HG02852 (cell line): ENCODE results near the gene MRPL38.
"Not testable (repeated sequence)": the region's sequence is repeated elsewhere in the genome, so short reads cannot be mapped to it uniquely, and the experiment has no call there.

ENCODE experiments used
- ATAC-seq: cut with Tn5 transposase; IDR thresholded peaks from one replicate; pipeline ENCODE4 v1.9.1; 2021; ENCODE audit warnings: mild to moderate bottlenecking, moderate library complexity; ENCODE audit not compliant: unreplicated experiment

Gene MRPL38

DNA sequence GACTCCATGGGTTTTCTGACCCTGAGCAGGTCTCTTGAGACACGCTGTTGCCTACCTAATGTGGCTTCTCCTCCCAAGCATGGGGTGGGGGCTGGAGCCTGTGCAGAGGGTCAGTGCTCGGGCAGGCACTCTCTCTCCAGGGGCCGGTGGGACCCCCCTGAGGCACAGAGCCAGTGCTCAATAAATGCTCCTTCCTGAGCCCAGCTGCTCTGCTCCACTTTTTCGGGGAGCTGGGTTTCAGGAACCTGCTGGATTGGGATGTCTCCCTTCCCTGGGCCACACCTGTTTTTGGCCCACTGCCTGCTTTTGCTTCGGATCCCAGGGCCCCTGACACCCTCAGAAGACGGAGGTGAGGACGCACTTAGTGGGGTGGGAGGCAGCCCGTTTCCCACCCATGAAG lies 6.6 kb downstream of the MRPL38 start:
- ATAC-seq = no peak

DNA sequence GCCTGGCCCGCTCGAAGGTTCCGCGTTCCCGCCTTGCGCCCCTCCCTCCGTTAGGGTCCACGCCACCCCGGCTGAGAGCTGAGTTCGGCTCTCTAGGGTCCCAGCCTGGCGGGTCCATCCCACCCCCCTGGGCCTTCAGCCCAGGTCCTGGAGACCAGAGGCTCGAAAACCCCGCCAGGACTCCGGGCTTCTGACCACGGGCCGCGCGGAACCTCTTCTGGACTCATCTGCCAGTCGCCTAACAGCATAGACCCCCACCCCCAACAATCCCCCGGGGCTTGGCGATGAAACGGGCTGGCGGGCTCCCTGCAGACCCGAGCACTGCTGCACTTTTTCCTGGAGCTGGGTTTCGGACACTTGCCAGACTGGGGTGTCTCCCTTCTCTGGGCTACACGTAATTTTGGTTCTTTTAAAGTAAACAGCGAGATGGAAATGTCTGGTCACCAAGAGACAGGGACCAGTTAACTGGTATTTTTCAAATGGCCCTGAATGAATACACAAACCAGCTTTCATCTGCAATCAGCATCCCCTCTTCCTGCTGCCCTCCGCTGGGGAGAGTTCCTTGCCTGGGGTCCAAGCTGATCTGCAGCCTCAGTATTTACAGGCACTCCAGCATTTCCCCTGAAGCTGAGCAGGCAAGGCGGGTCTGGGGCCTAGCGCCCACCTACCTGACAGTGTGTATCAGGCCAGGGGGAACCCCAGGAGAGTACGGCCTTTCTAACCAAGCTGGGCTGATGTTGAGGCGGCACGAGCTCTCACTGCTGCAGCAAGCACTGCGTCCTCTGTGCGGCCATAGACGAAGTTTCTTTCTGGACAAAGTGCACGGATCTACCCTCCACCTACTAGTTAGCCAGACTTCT lies 7.3 kb downstream of the MRPL38 start:
- ATAC-seq = no peak

DNA sequence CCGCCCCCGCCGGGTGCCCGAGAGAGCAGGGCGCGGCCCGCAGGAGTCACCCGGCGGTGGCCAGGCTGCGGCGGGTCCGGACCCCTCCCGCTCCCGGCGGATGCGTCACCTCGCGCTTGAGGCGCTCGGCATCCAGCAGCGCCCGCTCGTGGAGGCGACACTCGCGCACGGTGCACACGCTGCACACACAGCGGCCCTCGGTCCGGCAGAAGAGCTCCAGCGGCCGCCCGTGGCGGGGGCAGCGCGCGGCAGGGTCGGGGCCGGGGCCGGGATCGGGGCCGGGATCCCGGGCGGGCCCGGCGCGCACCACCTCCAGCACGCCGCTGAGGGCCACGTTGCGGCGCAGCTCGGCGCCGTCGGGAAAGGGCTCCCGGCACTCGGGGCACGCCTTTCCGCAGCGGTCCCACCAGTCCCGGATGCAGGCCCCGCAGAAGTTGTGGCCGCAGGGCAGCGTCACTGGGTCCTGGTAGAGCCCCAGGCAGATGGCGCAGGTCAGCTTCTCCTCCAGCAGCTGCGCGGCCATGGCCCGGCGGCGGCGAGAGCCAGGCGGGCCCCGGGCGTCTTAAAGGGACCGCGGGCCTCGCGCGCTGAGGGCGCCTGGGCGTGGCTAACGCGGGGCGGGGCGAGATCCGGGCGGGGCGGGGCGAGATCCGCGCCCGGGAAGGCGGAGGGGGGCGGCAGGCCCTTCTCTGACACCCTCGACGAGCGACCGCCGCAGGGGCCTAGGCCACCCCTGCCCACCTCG lies 8.1 kb downstream of the MRPL38 start, which contains the start of gene TRIM65:
TRIM65 (minus strand) TSS at position 537 of the 745 bp plus-strand sequence; CDS start at position 523, 14 bp downstream.
- peak; percentile 73 for ATAC-seq

DNA sequence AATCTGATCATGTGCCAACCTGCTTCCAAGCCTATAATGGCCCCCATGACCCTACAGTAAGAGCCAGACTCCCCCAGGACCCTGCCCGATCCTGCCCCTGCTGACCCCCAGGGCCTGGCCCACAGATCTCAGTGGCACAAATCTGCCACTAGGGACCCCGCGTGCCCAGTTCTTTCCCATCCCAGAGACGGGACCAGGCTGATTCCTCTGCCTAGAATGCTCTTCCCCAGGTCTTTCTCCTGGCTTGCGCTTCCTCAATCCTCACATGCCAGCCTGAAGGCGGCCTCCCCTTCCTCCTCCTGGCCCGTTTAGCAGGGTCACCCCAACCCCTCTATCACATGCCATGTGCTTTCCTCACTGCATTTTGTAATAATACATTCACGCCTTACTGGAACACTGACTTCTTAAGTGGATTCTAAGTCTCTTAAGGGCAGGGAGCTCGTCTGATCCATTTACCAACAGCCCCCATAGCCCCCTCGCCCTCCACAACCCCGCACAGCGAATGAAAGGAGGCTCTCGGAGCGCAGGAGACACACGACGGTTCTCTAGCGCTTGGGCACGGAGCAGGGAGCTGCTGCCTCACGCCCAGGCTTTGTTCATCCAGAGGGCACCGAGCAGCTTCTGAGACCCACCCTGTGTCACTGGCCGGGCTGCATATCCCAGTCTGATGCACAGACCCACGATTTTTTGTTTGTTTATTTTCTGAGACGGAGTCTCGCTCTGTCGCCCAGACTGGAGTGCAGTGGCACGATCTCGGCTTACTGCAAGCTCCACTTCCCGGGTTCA lies 9.1 kb downstream of the MRPL38 start:
- ATAC-seq = no peak

DNA sequence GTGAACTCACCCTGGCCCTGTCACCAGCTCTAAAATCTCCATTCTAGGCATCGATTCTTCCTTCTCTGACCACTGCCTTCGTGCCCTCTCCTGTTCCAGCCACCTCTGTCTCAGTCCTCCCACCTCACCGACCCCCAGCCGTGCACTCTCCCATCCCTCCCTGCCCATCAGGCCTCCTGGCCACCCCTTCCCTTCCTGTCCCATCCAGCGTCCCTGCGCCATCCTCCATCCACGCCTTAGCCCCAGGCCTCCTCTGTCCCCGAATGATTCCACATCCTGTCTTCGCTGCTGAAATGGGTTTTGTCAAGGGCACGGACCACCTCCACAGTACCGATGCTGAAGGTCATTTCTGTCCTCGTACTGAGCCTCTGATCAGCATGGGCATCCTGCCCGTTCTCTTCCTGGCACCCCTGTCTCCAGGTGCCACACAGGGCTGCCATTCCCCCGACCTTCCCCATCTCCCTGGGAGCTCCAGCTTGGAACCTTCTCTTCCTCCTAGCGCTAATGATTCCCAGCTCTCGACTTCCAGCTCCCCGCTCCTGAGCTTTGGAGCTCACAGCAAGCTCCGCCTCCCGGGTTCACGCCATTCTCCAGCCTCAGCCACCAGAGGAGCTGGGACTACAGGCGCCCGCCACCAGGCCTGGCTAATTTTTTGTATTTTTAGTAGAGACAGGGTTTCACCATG lies 10.5 kb downstream of the MRPL38 start:
- ATAC-seq = no peak

DNA sequence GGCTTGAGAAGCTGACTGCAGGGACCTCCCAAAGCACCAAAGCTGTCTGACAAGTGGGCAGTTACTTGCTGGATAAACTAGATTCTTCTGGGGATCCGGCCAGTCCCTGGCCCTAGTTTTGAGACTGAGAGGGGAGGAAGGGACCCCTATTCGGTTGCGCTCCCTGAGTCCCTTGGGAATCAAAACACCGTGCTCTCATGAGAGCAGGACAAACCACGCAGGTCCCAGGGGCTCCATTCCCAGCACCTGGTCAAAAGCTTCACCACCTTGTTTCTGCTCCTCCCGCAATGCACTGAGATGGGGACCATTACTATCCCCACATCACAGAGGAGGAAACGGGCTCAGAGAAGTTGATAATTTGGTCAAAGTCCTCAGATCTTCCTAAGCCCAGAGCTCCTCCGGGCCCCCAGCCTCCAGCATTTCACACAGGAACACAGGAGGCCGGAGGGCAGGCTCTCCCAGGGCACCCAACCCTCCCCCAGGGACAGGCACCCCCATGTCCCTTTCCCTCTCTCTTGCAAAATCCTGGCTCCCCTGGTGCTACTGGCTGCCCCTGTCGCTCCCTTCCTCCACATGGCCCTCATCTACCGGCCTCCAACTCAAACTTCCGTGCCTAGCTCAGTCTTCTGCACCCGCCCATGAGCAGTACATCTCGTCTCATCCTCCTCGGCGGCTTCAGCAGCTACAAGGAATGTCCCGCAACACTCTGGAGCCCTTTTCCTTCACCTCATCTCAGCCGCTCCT lies 11.2 kb downstream of the MRPL38 start:
- ATAC-seq = no peak

DNA sequence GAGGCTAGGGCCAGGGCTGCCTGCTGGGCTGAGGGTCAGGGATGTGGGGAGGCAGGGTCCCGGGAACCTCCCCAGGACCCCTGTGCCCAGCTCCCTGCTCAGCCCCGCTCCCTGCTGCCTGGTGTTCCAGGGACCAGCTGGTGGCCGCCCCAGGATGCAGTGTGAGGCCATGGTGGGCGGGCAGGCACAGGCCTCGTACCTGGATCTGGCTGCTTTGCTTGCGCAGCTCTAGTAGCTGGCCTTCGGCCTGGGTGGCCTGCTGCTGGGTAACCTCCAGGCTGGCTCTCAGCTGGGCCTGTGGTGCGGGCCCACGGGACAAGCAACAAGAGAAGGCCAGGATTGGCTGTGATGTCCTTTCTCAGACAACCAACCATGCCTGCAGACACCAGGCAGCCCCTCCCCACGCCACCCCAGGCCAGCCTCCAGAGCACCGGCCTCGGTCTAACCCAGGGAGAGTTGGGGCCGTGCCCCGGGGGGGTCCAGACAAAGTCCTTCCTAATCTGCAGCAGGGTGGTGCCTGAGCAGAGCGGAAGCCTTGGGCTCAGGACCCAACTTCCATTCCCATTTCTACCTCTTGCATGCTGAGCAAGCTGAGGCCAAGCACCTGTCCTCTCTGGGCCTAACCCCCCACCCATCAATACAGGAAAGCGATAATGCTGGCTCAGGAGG lies 12.0 kb downstream of the MRPL38 start:
- ATAC-seq = no peak

DNA sequence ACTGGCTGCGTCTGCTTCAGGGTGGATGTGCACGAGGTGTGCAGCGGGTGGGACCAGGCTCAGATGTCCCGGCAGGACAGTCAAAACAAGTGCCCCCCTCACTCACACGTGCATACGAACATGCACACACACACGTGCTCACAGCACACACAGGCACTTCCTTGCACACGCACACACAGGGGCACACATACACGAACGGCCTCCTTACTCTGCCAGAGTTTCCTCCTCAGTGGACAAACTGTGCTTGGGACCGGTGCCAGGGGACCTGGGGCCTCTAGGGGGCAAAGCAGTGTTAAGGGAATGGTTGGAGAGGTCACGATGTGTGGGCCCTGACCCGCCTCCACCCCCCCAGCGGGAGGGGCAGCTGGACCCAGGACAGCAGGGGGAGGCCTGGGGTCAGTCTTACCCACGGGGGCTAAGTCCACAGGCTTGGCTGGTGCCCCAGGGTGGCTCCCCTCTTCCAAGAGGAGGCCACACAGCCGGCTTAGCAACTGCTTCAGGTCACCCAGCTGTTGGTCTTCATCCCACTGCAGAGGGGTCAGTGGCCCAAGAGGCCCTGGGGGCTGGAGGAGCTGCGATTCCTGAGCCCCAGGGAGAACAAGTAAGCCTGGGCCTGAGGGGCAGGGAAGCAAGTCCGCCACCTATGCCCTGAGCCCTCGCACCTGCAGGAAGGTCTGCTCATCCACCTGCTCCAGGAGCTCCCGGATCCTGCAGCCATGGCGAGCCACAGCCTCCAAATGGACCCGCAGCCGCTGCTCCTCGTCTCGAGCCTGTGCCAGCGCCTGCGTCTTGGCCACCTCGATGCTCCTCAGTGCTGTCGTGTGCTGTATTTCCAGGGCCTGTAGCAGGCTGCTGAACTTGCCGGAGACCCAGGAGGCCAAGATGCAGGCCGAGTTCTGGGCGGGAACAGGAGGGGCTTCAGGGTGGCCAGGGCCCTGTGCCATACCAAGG lies 12.8 kb downstream of the MRPL38 start:
- no peak for ATAC-seq

DNA sequence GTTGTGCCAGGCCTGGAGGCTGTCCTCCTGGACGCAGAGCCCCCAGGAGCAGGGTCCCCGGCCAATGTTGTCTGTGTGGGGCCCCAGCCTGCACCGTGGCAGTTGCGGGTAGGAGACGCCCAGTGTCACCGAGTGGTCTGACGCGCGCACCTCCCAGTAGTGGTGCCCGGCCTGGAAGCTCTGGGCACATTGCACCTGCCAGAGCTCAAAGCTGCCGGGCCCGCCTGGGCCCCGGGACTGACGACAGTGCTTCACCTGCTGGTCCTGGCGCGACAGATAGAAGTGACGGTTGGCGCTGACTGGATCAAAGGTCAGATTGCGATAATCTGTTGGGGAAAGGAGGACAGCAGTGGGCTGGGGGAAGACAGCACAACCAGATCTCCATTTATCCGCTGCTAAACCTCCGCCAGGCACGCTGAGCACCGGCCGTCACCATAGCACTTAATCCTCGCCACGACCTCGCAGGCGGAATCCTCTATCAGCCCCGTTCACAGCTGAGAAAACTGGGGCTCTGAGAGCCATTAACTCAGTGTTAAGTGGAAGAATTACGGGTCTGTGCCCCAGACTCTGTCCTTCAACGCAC lies 13.6 kb downstream of the MRPL38 start:
- no peak for ATAC-seq

DNA sequence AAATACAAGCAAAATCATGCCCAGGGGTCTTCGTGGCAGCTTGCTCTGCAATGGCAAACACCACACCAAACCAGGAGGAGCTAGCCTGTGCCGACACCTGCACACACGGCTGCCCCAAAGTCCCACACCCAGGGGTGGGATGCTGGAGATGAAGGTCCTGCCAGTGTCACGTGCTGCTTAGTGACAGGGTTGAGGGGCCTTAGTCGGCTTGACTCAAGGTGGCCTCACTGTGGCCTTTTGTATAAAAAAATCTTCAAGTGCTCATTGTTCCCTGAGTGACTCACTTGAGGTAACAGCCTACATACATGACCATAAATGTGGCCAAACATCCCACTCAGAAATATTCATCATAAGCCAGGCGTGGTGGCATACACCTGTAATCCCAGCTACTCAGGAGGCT lies 15.2 kb downstream of the MRPL38 start:
- no peak for ATAC-seq

DNA sequence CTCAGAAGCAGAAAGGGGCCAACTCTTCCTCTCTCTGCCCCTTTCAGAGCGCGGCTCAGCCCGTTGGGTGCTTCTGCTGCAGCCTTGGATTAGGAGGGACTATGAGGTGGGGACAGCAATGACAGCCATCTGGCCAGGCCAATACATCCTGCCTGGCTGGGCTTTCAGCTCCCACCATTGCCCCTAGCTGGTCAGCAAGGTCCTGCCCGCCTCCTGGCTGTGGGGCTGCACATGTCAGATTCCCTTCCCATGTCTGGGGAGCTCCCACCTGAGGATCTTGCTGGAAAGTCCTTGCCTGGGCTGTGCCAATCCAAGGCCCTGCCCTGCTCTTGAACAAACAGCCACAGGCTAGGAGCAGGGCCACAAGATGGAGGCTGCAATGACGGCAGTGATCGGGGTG lies 16.2 kb downstream of the MRPL38 start:
- no peak for ATAC-seq

DNA sequence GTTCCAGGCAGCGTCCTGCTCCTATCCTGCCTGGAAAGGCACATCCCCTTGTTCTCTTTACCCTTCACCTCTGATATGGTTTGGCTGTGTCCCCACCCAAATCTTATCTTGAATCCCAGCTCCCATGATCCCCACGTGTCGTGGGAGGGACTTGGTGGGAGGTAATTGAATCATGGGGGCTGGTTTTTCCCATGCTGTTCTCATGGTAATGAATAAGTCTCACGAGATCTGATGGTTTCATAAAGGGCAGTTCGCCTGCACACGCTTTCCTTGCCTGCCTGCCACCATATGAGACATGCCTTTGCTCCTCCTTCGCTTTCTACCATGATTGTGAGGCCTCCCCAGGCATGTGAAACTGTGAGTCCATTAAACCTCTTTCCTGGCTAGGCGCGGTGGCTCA lies 18.8 kb downstream of the MRPL38 start:
- not testable (repeated sequence) for ATAC-seq

DNA sequence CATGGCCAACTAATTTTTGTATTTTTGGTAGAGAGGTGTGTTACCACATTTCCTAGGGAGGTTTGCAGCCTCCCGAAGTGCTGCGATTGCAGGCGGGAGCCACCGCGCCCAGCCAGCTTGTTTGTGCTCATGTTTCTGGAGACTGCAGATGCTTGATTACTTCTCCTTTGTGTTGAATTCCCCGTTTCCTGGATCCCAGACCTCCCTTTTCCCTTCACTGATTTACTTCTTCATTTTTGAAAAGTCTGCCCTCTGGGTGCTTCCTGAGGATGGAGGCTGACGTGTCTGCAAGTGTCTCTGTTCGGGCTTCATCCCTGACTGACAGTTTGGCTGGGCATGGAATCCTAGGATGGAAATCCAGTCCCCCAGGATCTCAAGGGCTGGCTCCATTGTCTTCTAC lies 19.3 kb downstream of the MRPL38 start:
- no peak for ATAC-seq

DNA sequence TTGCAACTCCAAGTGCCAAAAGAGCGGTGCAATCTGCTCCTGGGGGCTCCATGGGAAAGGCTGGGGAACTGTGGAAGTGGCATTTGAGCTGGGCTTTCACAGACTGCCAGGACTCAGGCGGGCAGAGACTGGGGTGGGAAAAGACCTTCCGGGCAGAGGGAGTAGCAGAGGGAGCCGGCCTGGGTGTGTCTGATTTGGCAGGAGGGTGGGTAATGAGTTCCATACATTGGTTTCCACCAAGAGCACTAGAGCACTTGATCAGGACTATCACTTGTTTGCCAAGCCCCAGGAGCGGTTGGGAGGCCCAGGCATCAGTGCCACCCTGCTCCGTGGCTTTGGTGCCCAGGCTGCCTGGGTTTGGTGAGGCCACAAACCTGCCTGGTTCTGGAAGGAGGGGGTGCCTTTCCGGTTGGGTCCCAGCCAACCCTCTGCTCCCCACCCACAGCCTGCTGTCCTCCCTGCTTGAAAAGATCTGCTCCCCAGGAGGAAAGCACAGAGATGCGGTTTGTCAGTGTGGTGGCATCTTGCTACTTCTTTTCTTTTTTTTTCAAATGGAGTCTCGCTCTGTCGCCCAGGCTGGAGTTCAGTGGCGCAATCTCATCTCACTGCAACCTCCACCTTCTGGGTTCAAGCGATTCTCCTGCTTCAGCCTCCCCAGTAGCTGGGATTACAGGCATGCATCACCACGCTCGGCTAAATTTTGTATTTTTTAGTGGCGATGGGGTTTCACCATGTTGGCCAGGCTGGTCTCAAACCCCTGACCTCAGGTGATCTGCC lies 22.8 kb downstream of the MRPL38 start:
- no peak for ATAC-seq

DNA sequence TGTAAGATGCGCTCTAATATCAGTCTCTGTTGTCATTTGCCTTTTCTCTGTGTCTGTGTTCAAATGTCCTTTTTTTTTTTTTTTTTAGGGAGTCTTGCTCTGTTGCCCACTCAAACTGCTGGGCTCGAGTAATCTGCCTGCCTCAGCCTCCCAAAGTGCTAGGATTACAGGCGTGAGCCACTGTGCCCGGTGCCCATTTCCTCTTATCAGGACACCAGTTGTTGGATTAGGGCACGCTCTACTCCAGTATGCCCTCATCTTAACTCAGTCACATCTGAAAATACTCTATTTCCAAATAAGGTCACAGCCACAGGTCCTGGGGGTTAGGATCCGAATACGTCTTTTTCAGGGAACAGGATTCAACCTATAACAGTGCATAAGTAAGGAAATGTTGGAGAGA lies 24.4 kb downstream of the MRPL38 start:
- ATAC-seq = no peak

DNA sequence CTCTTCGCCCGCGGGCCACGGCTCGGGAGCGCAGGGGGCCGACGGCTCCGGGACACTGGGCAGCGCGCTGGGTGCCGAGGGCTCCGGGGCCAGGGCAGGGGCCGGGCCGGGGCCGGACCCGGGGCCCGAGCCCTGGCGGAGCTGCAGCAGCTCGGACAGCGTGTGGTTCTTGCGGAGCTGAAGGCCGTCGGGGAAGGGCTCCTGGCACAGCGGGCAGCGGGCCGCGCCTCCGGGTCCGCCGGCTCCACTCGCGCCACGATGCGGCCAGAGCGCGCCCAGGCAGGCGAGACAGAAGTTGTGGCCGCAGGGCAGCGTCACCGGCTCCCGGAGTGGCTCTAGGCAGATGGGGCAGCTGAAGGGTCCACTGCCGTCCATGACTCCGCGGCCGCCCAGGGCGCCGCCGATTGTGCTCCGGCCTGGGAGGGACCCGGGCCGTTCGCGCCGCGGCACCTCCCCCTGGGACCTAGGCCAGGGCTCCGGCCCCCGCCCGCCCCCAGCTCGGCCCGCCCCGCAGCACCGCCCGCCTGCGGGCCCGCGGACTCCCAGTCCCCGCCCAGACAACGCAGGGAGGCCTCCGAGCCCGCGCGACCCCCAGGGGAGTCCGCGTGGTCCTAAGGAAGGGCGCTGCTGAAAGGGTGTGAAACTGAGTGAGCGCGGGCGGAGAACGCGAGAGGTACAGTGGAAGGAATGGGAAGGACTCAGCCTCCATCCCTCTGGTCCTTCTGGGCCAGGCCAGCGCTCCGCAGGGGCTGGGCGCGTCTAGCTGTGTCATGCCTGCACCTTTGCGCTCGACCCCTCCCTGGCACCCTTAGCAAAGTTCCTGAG lies 26.3 kb downstream of the MRPL38 start, which contains the start of gene TRIM47:
TRIM47 (minus strand) TSS at position 408 of the 825 bp plus-strand sequence; CDS start at position 375, 33 bp downstream.
- ATAC-seq = no peak
